Stimulated activated CD8-positive, alpha-beta memory T cell treated with anti-CD3 and anti-CD28 coated beads, Interleukin-7, amount 100 ng/mL, for 24 hours (primary cell): ENCODE data around the gene KRTAP4-16.
"Not testable (repeated sequence)": the region's sequence is repeated elsewhere in the genome, so short reads cannot be mapped to it uniquely, and the experiment has no call there.

Experiments used
- DNase-seq: peaks from one replicate; pipeline ENCODE4 v3.0.0-alpha.2; 2020; ENCODE audit warnings: low read depth

KRTAP4-16 gene

GRCh38 chr17:41119696-41120690 lies 18.0 kb upstream of the KRTAP4-16 start:
- DNase-seq = not testable (repeated sequence)

- no peak for DNase-seq
Measured at GRCh38 chr17:41118721-41119120, 16.7 kb upstream of the KRTAP4-16 start.

GRCh38 chr17:41117846-41118386 lies 15.9 kb upstream of the KRTAP4-16 start, which contains the start of gene KRTAP4-11:
TSS of gene KRTAP4-11 (minus strand) at chr17:41118373. CDS start at chr17:41118315, 58 bp downstream.
- not testable (repeated sequence) for DNase-seq

- DNase-seq = no peak
Measured at GRCh38 chr17:41116297-41116696, 14.3 kb upstream of the KRTAP4-16 start.

GRCh38 chr17:41111151-41111885 lies 9.3 kb upstream of the KRTAP4-16 start:
- DNase-seq = no peak

- not testable (repeated sequence) for DNase-seq
Measured at GRCh38 chr17:41108728-41109386, 6.8 kb upstream of the KRTAP4-16 start.

- DNase-seq = no peak
Measured at GRCh38 chr17:41107941-41108450, 6.0 kb upstream of the KRTAP4-16 start.

GRCh38 chr17:41105347-41105746 lies 3.3 kb upstream of the KRTAP4-16 start, which contains the start of gene KRTAP4-9:
TSS of gene KRTAP4-9 (plus strand) at chr17:41105389. CDS start at chr17:41105389, 0 bp downstream.
- not testable (repeated sequence) for DNase-seq

GRCh38 chr17:41104386-41105038 lies 2.5 kb upstream of the KRTAP4-16 start:
- DNase-seq = not testable (repeated sequence)

- DNase-seq = no peak
Measured at GRCh38 chr17:41103896-41104295, 1.9 kb upstream of the KRTAP4-16 start.

- not testable (repeated sequence) for DNase-seq
Measured at GRCh38 chr17:41099682-41100480, 2.1 kb downstream of the KRTAP4-16 start.

- no peak for DNase-seq
Measured at GRCh38 chr17:41098481-41098880, 3.5 kb downstream of the KRTAP4-16 start.

- DNase-seq = no peak
Measured at GRCh38 chr17:41098042-41098441, 4.0 kb downstream of the KRTAP4-16 start, which contains the start of gene KRTAP4-8. TSS of gene KRTAP4-8 (minus strand) at chr17:41098142. CDS start at chr17:41098084, 58 bp downstream.

GRCh38 chr17:41096055-41096454 lies 6.0 kb downstream of the KRTAP4-16 start:
- DNase-seq = no peak

GRCh38 chr17:41088760-41089352 lies 13.2 kb downstream of the KRTAP4-16 start:
- DNase-seq = not testable (repeated sequence)

GRCh38 chr17:41084100-41084856 lies 17.7 kb downstream of the KRTAP4-16 start, which contains the start of gene KRTAP4-7:
TSS of gene KRTAP4-7 (plus strand) at chr17:41084150. CDS start at chr17:41084207, 57 bp downstream.
- DNase-seq = not testable (repeated sequence)

GRCh38 chr17:41083427-41083826 lies 18.6 kb downstream of the KRTAP4-16 start:
- DNase-seq = not testable (repeated sequence)

GRCh38 chr17:41082626-41083025 lies 19.4 kb downstream of the KRTAP4-16 start:
- DNase-seq = no peak

- no peak for DNase-seq
Measured at GRCh38 chr17:41076788-41077187, 25.2 kb downstream of the KRTAP4-16 start.
